Mesothelial cell of epicardium (in vitro differentiated cells): ENCODE data around the gene ACSS1. TPM values are rescaled to one million over a fixed set of nuclear protein-coding genes. Genes with fewer than 3 reads are reported as not detected.

Experiments used
- DNase-seq, 2 experiments: peaks; one replicate each; pipeline ENCODE4 v3.0.0; 2021; ENCODE audit warnings: low spot score in 2 of 2; ENCODE audit not compliant: unreplicated experiment in 2 of 2
- H3K27ac Mint-ChIP-seq: 2 replicates; pipeline ENCODE4 v1.8.0; 2021; ENCODE audit warnings: mixed read lengths
- H3K27me3 Mint-ChIP-seq: 2 replicates; pipeline ENCODE4 v1.8.0; 2021; ENCODE audit warnings: low read depth, mixed read lengths
- H3K36me3 Mint-ChIP-seq: 2 replicates; pipeline ENCODE4 v1.8.0; 2021; ENCODE audit warnings: mixed read lengths
- H3K4me1 Mint-ChIP-seq: 2 replicates; pipeline ENCODE4 v1.8.0; 2021; ENCODE audit warnings: mixed read lengths
- H3K4me3 Mint-ChIP-seq: 2 replicates; pipeline ENCODE4 v1.8.0; 2021; ENCODE audit warnings: mild to moderate bottlenecking, moderate library complexity, mixed read lengths
- H3K9me3 Mint-ChIP-seq: 2 replicates; pipeline ENCODE4 v1.8.0; 2021; ENCODE audit warnings: mixed read lengths
- CTCF ChIP-seq: fragments of 200-600 bp; sonication (generic); IDR thresholded peaks from one replicate; pipeline ENCODE4 v1.5.0; 2021; ENCODE audit warnings: antibody characterized with exemption; ENCODE audit not compliant: unreplicated experiment
- total RNA-seq: library from RNA; stranded (reverse); gene quantifications from 3 replicates; pipeline ENCODE4 v1.2.1, GENCODE V29; 2021

Gene ACSS1
- total RNA-seq, 1 donor from 2014 or later: 4.8 TPM

GRCh38 chr20:25055711-25056495 is 2.0 kb downstream of the ACSS1 start:
- H3K9me3 Mint-ChIP-seq: no peaks in the 10 kb centered on the region
- H3K27me3 Mint-ChIP-seq: peaks cover 94% of the 10 kb centered on the region
- TF ChIP-seq CTCF: no peak
- DNase-seq: no peak
- peaks cover 6% of the 10 kb centered on the region for H3K4me1 Mint-ChIP-seq
- H3K27ac Mint-ChIP-seq: no peak overlapping the region
- H3K36me3 Mint-ChIP-seq: no peaks in the 10 kb centered on the region
- peak overlapping the region; percentile 61 for H3K4me3 Mint-ChIP-seq

DNA sequence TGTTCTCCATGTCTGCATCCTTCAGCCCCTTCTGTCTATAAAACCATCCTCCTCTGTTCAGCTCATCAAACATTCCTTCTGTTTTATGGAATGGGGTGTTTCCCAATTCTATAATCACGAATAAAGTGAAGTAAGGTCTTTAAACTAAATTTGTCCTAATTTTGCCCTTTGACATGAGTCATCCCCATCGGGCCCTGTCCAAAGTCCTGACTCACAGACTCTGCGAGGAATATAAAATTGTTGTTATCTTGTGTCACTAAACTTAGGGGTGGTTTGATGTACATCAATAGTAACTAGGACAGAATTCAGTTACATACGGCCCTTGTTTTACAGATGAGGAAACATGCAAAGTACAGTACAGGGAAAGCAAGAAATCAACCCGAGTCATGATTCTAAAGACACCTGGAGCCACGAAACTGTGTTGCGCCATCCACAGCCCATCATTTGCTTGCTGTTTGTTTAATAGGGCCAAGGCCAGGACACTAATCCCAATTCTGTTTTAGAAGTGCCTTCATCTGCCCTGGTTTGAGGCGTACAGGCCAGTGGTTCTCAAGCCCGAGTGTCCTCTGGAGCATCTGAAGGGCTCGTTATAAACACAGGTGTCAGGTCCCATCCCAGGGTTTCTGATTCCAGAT is 2.8 kb downstream of the ACSS1 start:
- TF ChIP-seq CTCF: no peak
- Mint-ChIP-seq H3K27ac (no peak overlapping the region), H3K4me3 (no peak overlapping the region), H3K9me3 (no peaks in the 10 kb centered on the region), H3K4me1 (peaks cover 6% of the 10 kb centered on the region), H3K36me3 (no peaks in the 10 kb centered on the region), H3K27me3 (peaks cover 94% of the 10 kb centered on the region)
- no peak for DNase-seq

- Mint-ChIP-seq H3K36me3 (no peaks in the 10 kb centered on the region), H3K4me1 (peaks cover 6% of the 10 kb centered on the region), H3K27ac (no peak overlapping the region), H3K27me3 (peaks cover 94% of the 10 kb centered on the region), H3K4me3 (no peak overlapping the region), H3K9me3 (no peaks in the 10 kb centered on the region)
- no peak for TF ChIP-seq CTCF
- no peak for DNase-seq
These were observed 3.7 kb downstream of the ACSS1 start for GRCh38 chr20:25054096-25054820.

- Mint-ChIP-seq H3K27me3 (peaks cover 94% of the 10 kb centered on the region), H3K4me3 (no peak overlapping the region), H3K4me1 (peaks cover 4% of the 10 kb centered on the region), H3K9me3 (no peaks in the 10 kb centered on the region), H3K36me3 (no peaks in the 10 kb centered on the region), H3K27ac (no peak overlapping the region)
- DNase-seq: no peak
- no peak for TF ChIP-seq CTCF
These were observed 4.5 kb downstream of the ACSS1 start for GRCh38 chr20:25053255-25054031.

DNA sequence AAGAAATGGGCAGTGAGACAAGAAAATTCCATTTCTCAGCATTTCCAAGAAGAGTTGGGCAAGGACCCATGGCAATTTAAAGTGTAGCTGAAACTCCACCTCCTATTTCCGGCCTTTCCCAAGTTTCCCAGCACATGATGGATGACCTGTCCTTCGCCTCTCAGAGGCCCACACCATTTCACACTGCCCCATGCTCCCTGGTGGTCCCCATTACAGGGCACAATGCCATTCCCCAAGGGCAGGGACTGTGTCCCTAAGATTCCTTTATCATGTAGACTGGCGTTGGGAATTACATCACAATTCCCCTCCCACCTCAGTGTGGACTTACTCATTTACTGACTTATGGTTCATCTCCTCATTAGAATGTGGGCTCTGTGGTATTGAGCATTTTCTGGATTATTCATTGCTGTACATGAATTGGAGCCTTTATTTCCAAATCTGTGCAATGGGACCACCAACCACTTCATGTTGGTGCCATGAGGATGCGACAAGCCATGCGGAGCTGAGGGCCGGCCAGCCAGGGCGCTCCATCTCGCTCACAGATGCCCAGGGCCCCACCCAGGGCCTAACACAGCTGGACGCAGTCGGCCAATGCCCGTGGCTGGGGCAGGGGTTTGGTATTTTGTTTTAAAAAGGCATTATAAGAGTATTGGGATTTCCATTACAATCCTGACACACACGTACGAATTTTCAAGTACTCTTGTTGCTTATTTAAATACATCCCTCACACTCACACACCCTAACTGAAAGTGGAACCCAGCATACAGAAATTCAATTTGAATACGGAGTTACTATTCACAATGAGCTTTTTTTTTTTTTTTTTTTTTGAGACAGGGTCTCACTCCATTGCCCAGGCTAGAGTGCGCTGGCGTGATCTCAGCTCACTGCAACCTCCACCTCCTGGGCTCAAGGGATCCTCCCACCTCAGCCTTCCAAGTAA is 5.4 kb downstream of the ACSS1 start:
- no peak for DNase-seq
- no peaks in the 10 kb centered on the region for H3K36me3 Mint-ChIP-seq
- H3K4me1 Mint-ChIP-seq: peaks cover 4% of the 10 kb centered on the region
- H3K9me3 Mint-ChIP-seq: no peaks in the 10 kb centered on the region
- no peak overlapping the region for H3K27ac Mint-ChIP-seq
- peaks cover 93% of the 10 kb centered on the region for H3K27me3 Mint-ChIP-seq
- no peak for TF ChIP-seq CTCF
- no peak overlapping the region for H3K4me3 Mint-ChIP-seq
